H1 (cell line): ENCODE measurements around the gene EPHB1. TPM values are rescaled to one million over a fixed set of nuclear protein-coding genes. Genes with fewer than 3 reads are reported as not detected.

Experiments used
- BCL11A ChIP-seq, 2 experiments: IDR thresholded peaks; one replicate each; pipeline ENCODE4 v1.6.1; 2011; ENCODE audit warnings: low read depth in 2 of 2, low read length in 2 of 2, mild to moderate bottlenecking in 2 of 2
- KDM5A ChIP-seq: fragments of 200-600 bp; IDR thresholded peaks from 2 replicates; pipeline ENCODE4 v1.7.1; 2012; ENCODE audit warnings: mild to moderate bottlenecking, low read length, inconsistent platforms, mixed read lengths
- NANOG ChIP-seq: IDR thresholded peaks from 2 replicates; pipeline ENCODE4 v1.6.1; 2011; ENCODE audit warnings: low read length, low read depth, mild to moderate bottlenecking, inconsistent platforms; ENCODE audit not compliant: insufficient read depth, poor library complexity, severe bottlenecking
- NRF1 ChIP-seq: IDR thresholded peaks from 2 replicates; pipeline ENCODE4 v1.6.1; 2011; ENCODE audit warnings: mild to moderate bottlenecking, low read depth, low read length, improper control_type of control experiment
- POLR2A ChIP-seq, 2 experiments: IDR thresholded peaks; 1 replicate in 1 of 2; 2 replicates in 1 of 2; pipeline ENCODE4 v1.6.1; 2011; ENCODE audit warnings: low read depth in 2 of 2, low read length in 2 of 2, mild to moderate bottlenecking in 2 of 2; ENCODE audit errors: control extremely low read depth in 1 of 2
- POLR2AphosphoS5 ChIP-seq: IDR thresholded peaks from 2 replicates; pipeline ENCODE4 v1.6.1; 2011; ENCODE audit warnings: low read depth, low read length
- RNF2 ChIP-seq: fragments of 200-900, 300-1000 bp; sonication (generic); IDR thresholded peaks from 2 replicates; pipeline ENCODE4 v1.7.1; 2016; ENCODE audit warnings: borderline replicate concordance, low read depth, mild to moderate bottlenecking, antibody characterized with exemption, low read length; ENCODE audit not compliant: poor library complexity, severe bottlenecking; ENCODE audit errors: missing control alignments
- SIN3A ChIP-seq, 2 experiments: IDR thresholded peaks in 1 of 2; conservative IDR thresholded peaks in 1 of 2; 2 replicates each; pipeline ENCODE4 v1.6.1; 2011 to 2012; ENCODE audit warnings: low read length in 2 of 2, improper control_type of control experiment in 1 of 2, low read depth in 1 of 2, mild to moderate bottlenecking in 1 of 2
- SIX5 ChIP-seq: IDR thresholded peaks from 2 replicates; pipeline ENCODE4 v1.6.1; 2011; ENCODE audit warnings: mild to moderate bottlenecking, low read depth, low read length
- TAF7 ChIP-seq: optimal IDR thresholded peaks from 2 replicates; pipeline ENCODE3; 2011; ENCODE audit warnings: low read depth, mild to moderate bottlenecking, inconsistent platforms, low read length, moderate library complexity, borderline replicate concordance
- TBP ChIP-seq: IDR thresholded peaks from 2 replicates; pipeline ENCODE4 v1.6.1; 2011; ENCODE audit warnings: low read depth, low read length, improper control_type of control experiment
- polyA plus RNA-seq, 7 experiments: library from polyadenylated mRNA; depleted of rRNA in 3 of 7; stranded (reverse) in 5 of 7; unstranded in 2 of 7; fragments of >200 nt in 5 of 7; fragments of 200-250 nt in 2 of 7; gene quantifications; 1 replicate in 5 of 7; 2 replicates in 1 of 7; 4 replicates in 1 of 7; pipeline versions ENCODE4 v1.2.1 to v1.2.3, GENCODE V29; 2011 to 2013; ENCODE audit warnings: missing spikeins in 2 of 7, mixed read lengths in 2 of 7
- total RNA-seq: library from RNA; stranded (reverse); fragmentation: NEBNext Ultra II Directional; extraction: Animal tissue kit (Norgen Biotek cat#: 25700); gene quantifications from 2 replicates; pipeline ENCODE4 v1.2.1, GENCODE V29; 2021
- TF ChIP-seq, protein P1 (sequence below): fragments of 300-600 bp; sonication (generic); IDR thresholded peaks from 2 replicates; pipeline ENCODE4 v1.7.1; 2012; ENCODE audit warnings: low read length, moderate library complexity, mild to moderate bottlenecking, inconsistent platforms; ENCODE audit not compliant: insufficient replicate concordance

Gene EPHB1
- total and polyA plus RNA-seq, 2 of the 8 experiments (the other 6 are each of a cell fraction or from before 2014, with no cell fraction given), result 3.5 to 5.9 TPM

DNA sequence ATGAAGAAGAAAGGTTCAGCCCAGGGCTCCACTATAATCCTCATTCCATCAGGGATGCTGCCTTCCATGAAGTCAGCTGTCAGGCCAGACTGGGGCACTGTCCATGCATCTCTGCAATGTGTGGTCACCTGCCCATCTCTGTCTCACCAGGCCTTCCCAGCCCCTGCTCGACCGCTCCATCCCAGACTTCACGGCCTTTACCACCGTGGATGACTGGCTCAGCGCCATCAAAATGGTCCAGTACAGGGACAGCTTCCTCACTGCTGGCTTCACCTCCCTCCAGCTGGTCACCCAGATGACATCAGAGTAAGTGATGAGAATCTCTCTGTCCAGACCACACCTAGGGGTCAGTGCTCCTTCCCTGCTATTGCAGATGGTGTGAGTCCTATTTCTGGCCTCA lies 454.1 kb downstream of the EPHB1 start (continued):
- TF ChIP-seq, protein P1, sequence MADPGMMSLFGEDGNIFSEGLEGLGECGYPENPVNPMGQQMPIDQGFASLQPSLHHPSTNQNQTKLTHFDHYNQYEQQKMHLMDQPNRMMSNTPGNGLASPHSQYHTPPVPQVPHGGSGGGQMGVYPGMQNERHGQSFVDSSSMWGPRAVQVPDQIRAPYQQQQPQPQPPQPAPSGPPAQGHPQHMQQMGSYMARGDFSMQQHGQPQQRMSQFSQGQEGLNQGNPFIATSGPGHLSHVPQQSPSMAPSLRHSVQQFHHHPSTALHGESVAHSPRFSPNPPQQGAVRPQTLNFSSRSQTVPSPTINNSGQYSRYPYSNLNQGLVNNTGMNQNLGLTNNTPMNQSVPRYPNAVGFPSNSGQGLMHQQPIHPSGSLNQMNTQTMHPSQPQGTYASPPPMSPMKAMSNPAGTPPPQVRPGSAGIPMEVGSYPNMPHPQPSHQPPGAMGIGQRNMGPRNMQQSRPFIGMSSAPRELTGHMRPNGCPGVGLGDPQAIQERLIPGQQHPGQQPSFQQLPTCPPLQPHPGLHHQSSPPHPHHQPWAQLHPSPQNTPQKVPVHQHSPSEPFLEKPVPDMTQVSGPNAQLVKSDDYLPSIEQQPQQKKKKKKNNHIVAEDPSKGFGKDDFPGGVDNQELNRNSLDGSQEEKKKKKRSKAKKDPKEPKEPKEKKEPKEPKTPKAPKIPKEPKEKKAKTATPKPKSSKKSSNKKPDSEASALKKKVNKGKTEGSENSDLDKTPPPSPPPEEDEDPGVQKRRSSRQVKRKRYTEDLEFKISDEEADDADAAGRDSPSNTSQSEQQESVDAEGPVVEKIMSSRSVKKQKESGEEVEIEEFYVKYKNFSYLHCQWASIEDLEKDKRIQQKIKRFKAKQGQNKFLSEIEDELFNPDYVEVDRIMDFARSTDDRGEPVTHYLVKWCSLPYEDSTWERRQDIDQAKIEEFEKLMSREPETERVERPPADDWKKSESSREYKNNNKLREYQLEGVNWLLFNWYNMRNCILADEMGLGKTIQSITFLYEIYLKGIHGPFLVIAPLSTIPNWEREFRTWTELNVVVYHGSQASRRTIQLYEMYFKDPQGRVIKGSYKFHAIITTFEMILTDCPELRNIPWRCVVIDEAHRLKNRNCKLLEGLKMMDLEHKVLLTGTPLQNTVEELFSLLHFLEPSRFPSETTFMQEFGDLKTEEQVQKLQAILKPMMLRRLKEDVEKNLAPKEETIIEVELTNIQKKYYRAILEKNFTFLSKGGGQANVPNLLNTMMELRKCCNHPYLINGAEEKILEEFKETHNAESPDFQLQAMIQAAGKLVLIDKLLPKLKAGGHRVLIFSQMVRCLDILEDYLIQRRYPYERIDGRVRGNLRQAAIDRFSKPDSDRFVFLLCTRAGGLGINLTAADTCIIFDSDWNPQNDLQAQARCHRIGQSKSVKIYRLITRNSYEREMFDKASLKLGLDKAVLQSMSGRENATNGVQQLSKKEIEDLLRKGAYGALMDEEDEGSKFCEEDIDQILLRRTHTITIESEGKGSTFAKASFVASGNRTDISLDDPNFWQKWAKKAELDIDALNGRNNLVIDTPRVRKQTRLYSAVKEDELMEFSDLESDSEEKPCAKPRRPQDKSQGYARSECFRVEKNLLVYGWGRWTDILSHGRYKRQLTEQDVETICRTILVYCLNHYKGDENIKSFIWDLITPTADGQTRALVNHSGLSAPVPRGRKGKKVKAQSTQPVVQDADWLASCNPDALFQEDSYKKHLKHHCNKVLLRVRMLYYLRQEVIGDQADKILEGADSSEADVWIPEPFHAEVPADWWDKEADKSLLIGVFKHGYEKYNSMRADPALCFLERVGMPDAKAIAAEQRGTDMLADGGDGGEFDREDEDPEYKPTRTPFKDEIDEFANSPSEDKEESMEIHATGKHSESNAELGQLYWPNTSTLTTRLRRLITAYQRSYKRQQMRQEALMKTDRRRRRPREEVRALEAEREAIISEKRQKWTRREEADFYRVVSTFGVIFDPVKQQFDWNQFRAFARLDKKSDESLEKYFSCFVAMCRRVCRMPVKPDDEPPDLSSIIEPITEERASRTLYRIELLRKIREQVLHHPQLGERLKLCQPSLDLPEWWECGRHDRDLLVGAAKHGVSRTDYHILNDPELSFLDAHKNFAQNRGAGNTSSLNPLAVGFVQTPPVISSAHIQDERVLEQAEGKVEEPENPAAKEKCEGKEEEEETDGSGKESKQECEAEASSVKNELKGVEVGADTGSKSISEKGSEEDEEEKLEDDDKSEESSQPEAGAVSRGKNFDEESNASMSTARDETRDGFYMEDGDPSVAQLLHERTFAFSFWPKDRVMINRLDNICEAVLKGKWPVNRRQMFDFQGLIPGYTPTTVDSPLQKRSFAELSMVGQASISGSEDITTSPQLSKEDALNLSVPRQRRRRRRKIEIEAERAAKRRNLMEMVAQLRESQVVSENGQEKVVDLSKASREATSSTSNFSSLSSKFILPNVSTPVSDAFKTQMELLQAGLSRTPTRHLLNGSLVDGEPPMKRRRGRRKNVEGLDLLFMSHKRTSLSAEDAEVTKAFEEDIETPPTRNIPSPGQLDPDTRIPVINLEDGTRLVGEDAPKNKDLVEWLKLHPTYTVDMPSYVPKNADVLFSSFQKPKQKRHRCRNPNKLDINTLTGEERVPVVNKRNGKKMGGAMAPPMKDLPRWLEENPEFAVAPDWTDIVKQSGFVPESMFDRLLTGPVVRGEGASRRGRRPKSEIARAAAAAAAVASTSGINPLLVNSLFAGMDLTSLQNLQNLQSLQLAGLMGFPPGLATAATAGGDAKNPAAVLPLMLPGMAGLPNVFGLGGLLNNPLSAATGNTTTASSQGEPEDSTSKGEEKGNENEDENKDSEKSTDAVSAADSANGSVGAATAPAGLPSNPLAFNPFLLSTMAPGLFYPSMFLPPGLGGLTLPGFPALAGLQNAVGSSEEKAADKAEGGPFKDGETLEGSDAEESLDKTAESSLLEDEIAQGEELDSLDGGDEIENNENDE, result no peak
- TF ChIP-seq SIN3A (conservative IDR thresholded peaks at IDR 0.05 in 1 of 2, IDR thresholded peaks at IDR 0.05 in 1 of 2; ENCODE audit: low read depth in 1 of 2, low read length in 2 of 2) (no peak), POLR2A (IDR thresholded peaks at IDR 0.05; ENCODE audit: control extremely low read depth in 1 of 2, low read depth in 2 of 2, low read length in 2 of 2) (no peak), KDM5A (no peak), TAF7 (no peak), TBP (no peak), NANOG (no peak), SIX5 (no peak), POLR2AphosphoS5 (no peak), NRF1 (no peak), RNF2 (no peak), BCL11A (IDR thresholded peaks at IDR 0.05; ENCODE audit: low read depth in 2 of 2, low read length in 2 of 2) (no peak)
